ENCODE measurements around the gene POLG.

The POLG gene

GRCh38 chr15:89334510-89335297, at the start of gene POLG:
Gene POLG, minus strand, starts transcription at chr15:89334824. Its CDS starts 1,070 bp downstream, at chr15:89333754.
- Histone ChIP-seq H3K4me3 (IDR thresholded peaks at IDR 0.05; ENCODE audit: insufficient read depth, low read depth, low read length) (no peak within 1 kb of the TSS), H3K4me2 (peak within 1 kb of the TSS; percentile 67), H3K4me1 (ENCODE audit: low read depth, poor library complexity, severe bottlenecking) (peaks cover 42% of the 10 kb centered on the region)

GRCh38 chr15:89384176-89384604, 49.6 kb upstream of the POLG start:
- H3K79me2 ChIP-seq (ENCODE audit: insufficient read depth, low read depth), result no peaks in the 10 kb centered on the region
- H3K27me3 ChIP-seq (ENCODE audit: insufficient read depth, low read depth), result peaks cover 25% of the 10 kb centered on the region; the same call in 1 of the 2 replicates
- H3K27ac ChIP-seq, result no peak overlapping the region
- H4K20me1 ChIP-seq (ENCODE audit: insufficient read depth), result no peaks in the 10 kb centered on the region
- H3K36me3 ChIP-seq (ENCODE audit: insufficient read depth), result no peaks in the 10 kb centered on the region
- no peak overlapping the region for H3K4me3 ChIP-seq (IDR thresholded peaks at IDR 0.05; ENCODE audit: insufficient read depth, low read depth, low read length)
- no peak overlapping the region for H2AFZ ChIP-seq (ENCODE audit: low read depth)
- no peaks in the 10 kb centered on the region for H3K4me1 ChIP-seq (ENCODE audit: low read depth, poor library complexity, severe bottlenecking)
- H3K4me2 ChIP-seq, result no peak overlapping the region
- no peak overlapping the region for H3K9ac ChIP-seq
- TF ChIP-seq CTCF (conservative IDR thresholded peaks at IDR 0.05; ENCODE audit: low read depth, low read length), result no peak

More at GRCh38 chr15:89334510-89335297, at the start of gene POLG:
- peak within 1 kb of the TSS; percentile 63 for H3K27ac ChIP-seq
- peak within 1 kb of the TSS; percentile 79 for H3K9ac ChIP-seq
- 0 out of 2 replicates have a peak, but pooled peaks cover 3% of the 10 kb centered on the region for H3K27me3 ChIP-seq (ENCODE audit: insufficient read depth, low read depth)
- peak within 1 kb of the TSS; percentile 62 for H2AFZ ChIP-seq (ENCODE audit: low read depth)
- peaks cover under 1% of the 10 kb centered on the region; the same call in 1 of the 2 replicates for H3K36me3 ChIP-seq (ENCODE audit: insufficient read depth)
- H3K79me2 ChIP-seq (ENCODE audit: insufficient read depth, low read depth), result peaks cover 36% of the 10 kb centered on the region
- TF ChIP-seq CTCF (conservative IDR thresholded peaks at IDR 0.05; ENCODE audit: low read depth, low read length), result no peak
- peaks cover 3% of the 10 kb centered on the region for H4K20me1 ChIP-seq (ENCODE audit: insufficient read depth)

- no peak overlapping the region for H3K27ac ChIP-seq
- H3K4me1 ChIP-seq (ENCODE audit: low read depth, poor library complexity, severe bottlenecking), result no peaks in the 10 kb centered on the region
- H3K27me3 ChIP-seq (ENCODE audit: insufficient read depth, low read depth), result peaks cover 25% of the 10 kb centered on the region; the same call in 1 of the 2 replicates
These were observed 48.9 kb upstream of the POLG start for GRCh38 chr15:89383365-89384175.

More at GRCh38 chr15:89383365-89384175, 48.9 kb upstream of the POLG start:
- Histone ChIP-seq H3K36me3 (ENCODE audit: insufficient read depth) (no peaks in the 10 kb centered on the region), H3K9ac (no peak overlapping the region), H3K4me2 (no peak overlapping the region), H3K4me3 (IDR thresholded peaks at IDR 0.05; ENCODE audit: insufficient read depth, low read depth, low read length) (no peak overlapping the region), H2AFZ (ENCODE audit: low read depth) (no peak overlapping the region), H4K20me1 (ENCODE audit: insufficient read depth) (no peaks in the 10 kb centered on the region), H3K79me2 (ENCODE audit: insufficient read depth, low read depth) (no peaks in the 10 kb centered on the region)
- TF ChIP-seq CTCF (conservative IDR thresholded peaks at IDR 0.05; ENCODE audit: low read depth, low read length), result no peak
